H9 (cell line): ENCODE data around the gene CDKL4. TPM values are rescaled to one million over a fixed set of nuclear protein-coding genes. Genes with fewer than 3 reads are reported as not detected.

ENCODE experiments used
- DNase-seq: peaks from one replicate; pipeline ENCODE4 v3.0.0-alpha.2; 2017
- H2AFZ ChIP-seq: one replicate; pipeline ENCODE4 v1.6.1; 2013; ENCODE audit warnings: mild to moderate bottlenecking, low read length, control low read depth, moderate library complexity
- H2AK5ac ChIP-seq: 2 replicates; pipeline ENCODE4 v1.6.1; 2013; ENCODE audit warnings: low read length, control low read depth, mixed read lengths; ENCODE audit not compliant: insufficient read length
- H2BK120ac ChIP-seq: one replicate; pipeline ENCODE4 v1.6.1; 2013; ENCODE audit warnings: low read depth, mild to moderate bottlenecking, low read length, control low read depth, inconsistent platforms; ENCODE audit not compliant: poor library complexity, severe bottlenecking
- H2BK12ac ChIP-seq: 2 replicates; pipeline ENCODE4 v1.6.1; 2013; ENCODE audit warnings: low read length, control low read depth, mixed read lengths, low read depth; ENCODE audit not compliant: insufficient read length
- H2BK15ac ChIP-seq: 2 replicates; pipeline ENCODE4 v1.6.1; 2013; ENCODE audit warnings: low read depth, low read length, control low read depth
- H2BK20ac ChIP-seq: one replicate; pipeline ENCODE4 v1.6.1; 2013; ENCODE audit warnings: low read depth, mild to moderate bottlenecking, low read length, control low read depth, inconsistent platforms; ENCODE audit not compliant: poor library complexity, severe bottlenecking
- H2BK5ac ChIP-seq: 2 replicates; pipeline ENCODE4 v1.6.1; 2013; ENCODE audit warnings: low read length, control low read depth, mixed read lengths; ENCODE audit not compliant: insufficient read length
- H3K14ac ChIP-seq: 2 replicates; pipeline ENCODE4 v1.6.1; 2013; ENCODE audit warnings: low read length, control low read depth; ENCODE audit not compliant: insufficient read depth
- H3K18ac ChIP-seq: 2 replicates; pipeline ENCODE4 v1.6.1; 2013; ENCODE audit warnings: low read depth, mild to moderate bottlenecking, mixed read lengths, low read length, control low read depth; ENCODE audit not compliant: insufficient read length
- H3K23ac ChIP-seq: 2 replicates; pipeline ENCODE4 v1.6.1; 2013; ENCODE audit warnings: low read length, control low read depth, mixed read lengths, low read depth; ENCODE audit not compliant: insufficient read length
- H3K23me2 ChIP-seq: 2 replicates; pipeline ENCODE4 v1.6.1; 2013; ENCODE audit warnings: low read depth, mild to moderate bottlenecking, mixed read lengths, low read length, control low read depth; ENCODE audit not compliant: insufficient read length, poor library complexity, severe bottlenecking
- H3K27ac ChIP-seq: 2 replicates; pipeline ENCODE4 v1.5.1; 2013; ENCODE audit warnings: low read length, control low read depth, mixed read lengths, low read depth; ENCODE audit not compliant: insufficient read length
- H3K27me3 ChIP-seq: 2 replicates; pipeline ENCODE4 v1.6.1; 2013; ENCODE audit warnings: low read length, control low read depth, inconsistent platforms; ENCODE audit not compliant: insufficient read depth
- H3K4ac ChIP-seq: 2 replicates; pipeline ENCODE4 v1.6.1; 2013; ENCODE audit warnings: low read depth, mild to moderate bottlenecking, control low read depth, inconsistent platforms, low read length, moderate library complexity
- H3K4me1 ChIP-seq: 2 replicates; pipeline ENCODE4 v1.6.1; 2013; ENCODE audit warnings: low read length, control low read depth, inconsistent platforms; ENCODE audit not compliant: insufficient read depth
- H3K4me2 ChIP-seq: 2 replicates; pipeline ENCODE4 v1.6.1; 2013; ENCODE audit warnings: low read length, control low read depth, mixed read lengths; ENCODE audit not compliant: insufficient read length, insufficient read depth
- H3K56ac ChIP-seq: 2 replicates; pipeline ENCODE4 v1.6.1; 2013; ENCODE audit warnings: low read depth, mild to moderate bottlenecking, mixed read lengths, low read length, control low read depth; ENCODE audit not compliant: insufficient read length
- H3K79me1 ChIP-seq: 2 replicates; pipeline ENCODE4 v1.6.1; 2013; ENCODE audit warnings: low read depth, mild to moderate bottlenecking, moderate library complexity, low read length, control low read depth, inconsistent platforms; ENCODE audit not compliant: insufficient read depth, poor library complexity, severe bottlenecking
- H3K79me2 ChIP-seq: 2 replicates; pipeline ENCODE4 v1.6.1; 2013; ENCODE audit warnings: low read length, control low read depth, inconsistent platforms; ENCODE audit not compliant: insufficient read depth
- H3K9ac ChIP-seq: 2 replicates; pipeline ENCODE4 v1.6.1; 2013; ENCODE audit warnings: low read length, control low read depth, mixed read lengths; ENCODE audit not compliant: insufficient read length; ENCODE audit errors: extremely low read depth
- H3K9me3 ChIP-seq: one replicate; pipeline ENCODE4 v1.6.1; 2013; ENCODE audit warnings: low read depth, low read length, inconsistent platforms; ENCODE audit not compliant: control insufficient read depth
- H3T11ph ChIP-seq: one replicate; pipeline ENCODE4 v1.6.1; 2013; ENCODE audit warnings: mild to moderate bottlenecking, low read length, control low read depth, inconsistent platforms
- H4K20me1 ChIP-seq: one replicate; pipeline ENCODE4 v1.6.1; 2013; ENCODE audit not compliant: control insufficient read depth, insufficient read length, insufficient read depth
- H4K5ac ChIP-seq: 2 replicates; pipeline ENCODE4 v1.6.1; 2013; ENCODE audit warnings: low read depth, mild to moderate bottlenecking, mixed read lengths, low read length, control low read depth; ENCODE audit not compliant: insufficient read length
- H4K8ac ChIP-seq: replicated peaks from 2 replicates; pipeline ENCODE4 v1.6.1; 2013; ENCODE audit warnings: low read length, control low read depth, mixed read lengths, low read depth; ENCODE audit not compliant: insufficient read length
- H4K91ac ChIP-seq: 2 replicates; pipeline ENCODE4 v1.6.1; 2013; ENCODE audit warnings: low read depth, mild to moderate bottlenecking, moderate library complexity, mixed read lengths, low read length, control low read depth; ENCODE audit not compliant: insufficient read length
- H3K27ac Mint-ChIP-seq, 3 experiments: 2 replicates in 2 of 3; 3 replicates in 1 of 3; pipeline ENCODE4 v1.8.0; 2020 to 2021; ENCODE audit warnings: mixed read lengths in 3 of 3, mild to moderate bottlenecking in 1 of 3, moderate library complexity in 1 of 3
- H3K27me3 Mint-ChIP-seq: 2 replicates; pipeline ENCODE4 v1.8.0; 2021; ENCODE audit warnings: low read depth, mild to moderate bottlenecking, moderate library complexity, mixed read lengths
- H3K36me3 Mint-ChIP-seq, 3 experiments: 2 replicates in 2 of 3; 3 replicates in 1 of 3; pipeline ENCODE4 v1.8.0; 2020 to 2021; ENCODE audit warnings: low read depth in 3 of 3, mixed read lengths in 3 of 3; ENCODE audit not compliant: insufficient read depth in 1 of 3
- H3K4me1 Mint-ChIP-seq, 2 experiments: 2 replicates each; pipeline ENCODE4 v1.8.0; 2020; ENCODE audit warnings: mixed read lengths in 2 of 2
- H3K4me3 Mint-ChIP-seq, 2 experiments: 2 replicates in 1 of 2; 3 replicates in 1 of 2; pipeline ENCODE4 v1.8.0; 2020 to 2021; ENCODE audit warnings: mild to moderate bottlenecking in 2 of 2, mixed read lengths in 2 of 2, moderate library complexity in 1 of 2
- H3K9me3 Mint-ChIP-seq, 2 experiments: 2 replicates in 1 of 2; 3 replicates in 1 of 2; pipeline ENCODE4 v1.8.0; 2020; ENCODE audit warnings: mild to moderate bottlenecking in 2 of 2, mixed read lengths in 2 of 2, moderate library complexity in 1 of 2
- WGBS: extraction: QIAGEN DNeasy Blood & Tissue Kit; methylation state at CpG from one replicate; pipeline ENCODE4 v1.1.7; 2013; ENCODE audit warnings: missing lambda C conversion rate, low lambda C conversion rate, mixed read lengths; ENCODE audit not compliant: insufficient read length; ENCODE audit errors: extremely low coverage; 5-methylcytosine and 5-hydroxymethylcytosine counted together
- total RNA-seq: library from RNA; stranded (reverse); gene quantifications from 2 replicates; pipeline ENCODE4 v1.2.1, GENCODE V29; 2021
- TF ChIP-seq, protein P1 (sequence below): fragments of 200-600 bp; sonication (generic); conservative IDR thresholded peaks from 3 replicates; pipeline ENCODE4 v1.8.0; 2021; ENCODE audit warnings: antibody characterized with exemption, mild to moderate bottlenecking

The CDKL4 gene
- total RNA-seq, 1 experiment from 2014 or later: not detected

DNA sequence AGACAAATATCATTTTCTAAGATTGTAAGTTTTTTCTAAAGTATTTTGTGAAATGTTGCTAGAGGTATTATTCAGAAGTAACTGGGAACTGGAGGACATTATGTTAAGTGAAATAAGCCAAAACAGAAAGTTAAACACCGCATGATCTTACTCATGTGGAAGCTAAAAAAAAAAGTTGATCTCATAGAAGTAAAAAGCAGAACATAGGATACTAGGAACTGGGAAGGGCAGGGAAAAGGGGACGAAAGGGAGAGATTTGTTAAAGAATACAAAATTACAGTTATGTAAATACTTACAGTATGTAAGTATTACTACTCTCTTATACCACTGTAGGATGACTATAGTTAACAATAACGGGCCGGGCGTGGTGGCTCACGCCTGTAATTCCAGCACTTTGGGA, 46.7 kb upstream of the CDKL4 start:
- Histone ChIP-seq H3K56ac (no peak overlapping the region), H3K23me2 (no peaks in the 10 kb centered on the region), H3K4ac (no peak overlapping the region), H4K20me1 (no peaks in the 10 kb centered on the region), H2BK120ac (no peak overlapping the region), H3K4me1 (no peaks in the 10 kb centered on the region), H3K9me3 (no peaks in the 10 kb centered on the region), H3T11ph (no peak overlapping the region), H3K23ac (no peak overlapping the region), H3K79me2 (no peaks in the 10 kb centered on the region), H3K18ac (no peak overlapping the region), H3K27ac (no peak overlapping the region), H3K79me1 (no peaks in the 10 kb centered on the region), H3K14ac (no peak overlapping the region), H2AFZ (no peak overlapping the region), H3K9ac (no peak overlapping the region), H2AK5ac (no peak overlapping the region), H2BK20ac (no peak overlapping the region), H3K4me2 (no peak overlapping the region), H4K91ac (no peak overlapping the region), H3K27me3 (no peaks in the 10 kb centered on the region), H2BK5ac (no peak overlapping the region), H4K8ac (no peak overlapping the region), H2BK15ac (no peak overlapping the region), H4K5ac (no peak overlapping the region), H2BK12ac (no peak overlapping the region)
- no CpG with 5 or more reads among the region's 6 CpGs for WGBS
- Mint-ChIP-seq H3K36me3 (peaks cover 17 to 54% (median 42%) of the 10 kb centered on the region in 3 experiments; a peak in 6 of 7 replicates), H3K4me1 (peaks cover 1 to 6% of the 10 kb centered on the region in 2 experiments; a peak in 1 of 4 replicates), H3K27me3 (no peaks in the 10 kb centered on the region), H3K9me3 (no peaks in the 10 kb centered on the region), H3K4me3 (no peak overlapping the region), H3K27ac (no peak overlapping the region; a peak in 1 of 7 replicates)
- DNase-seq: no peak
- TF ChIP-seq, protein P1, sequence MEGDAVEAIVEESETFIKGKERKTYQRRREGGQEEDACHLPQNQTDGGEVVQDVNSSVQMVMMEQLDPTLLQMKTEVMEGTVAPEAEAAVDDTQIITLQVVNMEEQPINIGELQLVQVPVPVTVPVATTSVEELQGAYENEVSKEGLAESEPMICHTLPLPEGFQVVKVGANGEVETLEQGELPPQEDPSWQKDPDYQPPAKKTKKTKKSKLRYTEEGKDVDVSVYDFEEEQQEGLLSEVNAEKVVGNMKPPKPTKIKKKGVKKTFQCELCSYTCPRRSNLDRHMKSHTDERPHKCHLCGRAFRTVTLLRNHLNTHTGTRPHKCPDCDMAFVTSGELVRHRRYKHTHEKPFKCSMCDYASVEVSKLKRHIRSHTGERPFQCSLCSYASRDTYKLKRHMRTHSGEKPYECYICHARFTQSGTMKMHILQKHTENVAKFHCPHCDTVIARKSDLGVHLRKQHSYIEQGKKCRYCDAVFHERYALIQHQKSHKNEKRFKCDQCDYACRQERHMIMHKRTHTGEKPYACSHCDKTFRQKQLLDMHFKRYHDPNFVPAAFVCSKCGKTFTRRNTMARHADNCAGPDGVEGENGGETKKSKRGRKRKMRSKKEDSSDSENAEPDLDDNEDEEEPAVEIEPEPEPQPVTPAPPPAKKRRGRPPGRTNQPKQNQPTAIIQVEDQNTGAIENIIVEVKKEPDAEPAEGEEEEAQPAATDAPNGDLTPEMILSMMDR: no peak
